Glutamatergic neuron (in vitro differentiated cells): ENCODE measurements around the gene PPP1R12A. TPM values are rescaled to one million over a fixed set of nuclear protein-coding genes. Genes with fewer than 3 reads are reported as not detected.

Experiments used
- DNase-seq: peaks from one replicate; pipeline ENCODE4 v3.0.0; 2022
- H3K27ac Mint-ChIP-seq: one replicate; pipeline ENCODE4 v1.8.0; 2020; ENCODE audit warnings: mild to moderate bottlenecking, mixed read lengths, inconsistent platforms; ENCODE audit not compliant: unreplicated experiment
- H3K27me3 Mint-ChIP-seq: one replicate; pipeline ENCODE4 v1.8.0; 2020; ENCODE audit warnings: mild to moderate bottlenecking, moderate library complexity, mixed read lengths, inconsistent platforms; ENCODE audit not compliant: unreplicated experiment
- H3K36me3 Mint-ChIP-seq: one replicate; pipeline ENCODE4 v1.8.0; 2020; ENCODE audit warnings: mild to moderate bottlenecking, mixed read lengths, inconsistent platforms; ENCODE audit not compliant: unreplicated experiment
- H3K4me1 Mint-ChIP-seq: one replicate; pipeline ENCODE4 v1.8.0; 2020; ENCODE audit warnings: mild to moderate bottlenecking, low read depth, mixed read lengths, inconsistent platforms; ENCODE audit not compliant: unreplicated experiment
- H3K4me3 Mint-ChIP-seq: one replicate; pipeline ENCODE4 v1.8.0; 2020; ENCODE audit warnings: mild to moderate bottlenecking, mixed read lengths, inconsistent platforms; ENCODE audit not compliant: unreplicated experiment
- H3K9me3 Mint-ChIP-seq: one replicate; pipeline ENCODE4 v1.8.0; 2020; ENCODE audit warnings: mild to moderate bottlenecking, moderate library complexity, mixed read lengths, inconsistent platforms; ENCODE audit not compliant: unreplicated experiment
- total RNA-seq: library from RNA; stranded (reverse); fragmentation: NEBNext Ultra II Directional; extraction: Animal tissue kit (Norgen Biotek cat#: 25700); gene quantifications from one replicate; pipeline ENCODE4 v1.2.1, GENCODE V29; 2021; ENCODE audit not compliant: unreplicated experiment
- TF ChIP-seq, protein P1 (sequence below): fragments of 200-600 bp; sonication (generic); IDR thresholded peaks from one replicate; pipeline ENCODE4 v1.5.0; 2021; ENCODE audit not compliant: partially characterized antibody, unreplicated experiment

PPP1R12A gene
- total RNA-seq, 1 donor from 2014 or later = 56.8 TPM

DNA sequence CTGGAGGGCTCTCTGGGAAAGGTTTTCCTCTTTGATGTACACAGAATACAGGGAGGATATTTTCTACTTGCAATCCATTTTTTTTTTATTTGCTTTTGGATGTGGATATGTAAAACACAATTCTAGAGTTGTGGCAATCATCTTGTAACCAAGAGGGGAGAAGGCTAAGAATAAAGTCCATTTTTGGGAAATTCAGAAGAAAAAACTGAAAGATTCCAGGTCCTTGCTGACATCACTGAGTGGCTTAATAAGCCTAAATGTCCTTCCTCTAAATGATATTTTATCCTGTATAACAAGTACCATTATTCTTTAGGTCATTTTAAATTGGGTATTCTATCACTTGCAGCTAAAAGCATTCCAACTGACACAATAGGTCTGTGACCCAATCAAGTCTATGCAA is 64.0 kb downstream of the PPP1R12A start:
- Mint-ChIP-seq H3K4me3 (no peak overlapping the region), H3K27me3 (peaks cover 2% of the 10 kb centered on the region), H3K4me1 (no peaks in the 10 kb centered on the region), H3K27ac (no peak overlapping the region), H3K36me3 (no peaks in the 10 kb centered on the region), H3K9me3 (no peaks in the 10 kb centered on the region)
- TF ChIP-seq, protein P1, sequence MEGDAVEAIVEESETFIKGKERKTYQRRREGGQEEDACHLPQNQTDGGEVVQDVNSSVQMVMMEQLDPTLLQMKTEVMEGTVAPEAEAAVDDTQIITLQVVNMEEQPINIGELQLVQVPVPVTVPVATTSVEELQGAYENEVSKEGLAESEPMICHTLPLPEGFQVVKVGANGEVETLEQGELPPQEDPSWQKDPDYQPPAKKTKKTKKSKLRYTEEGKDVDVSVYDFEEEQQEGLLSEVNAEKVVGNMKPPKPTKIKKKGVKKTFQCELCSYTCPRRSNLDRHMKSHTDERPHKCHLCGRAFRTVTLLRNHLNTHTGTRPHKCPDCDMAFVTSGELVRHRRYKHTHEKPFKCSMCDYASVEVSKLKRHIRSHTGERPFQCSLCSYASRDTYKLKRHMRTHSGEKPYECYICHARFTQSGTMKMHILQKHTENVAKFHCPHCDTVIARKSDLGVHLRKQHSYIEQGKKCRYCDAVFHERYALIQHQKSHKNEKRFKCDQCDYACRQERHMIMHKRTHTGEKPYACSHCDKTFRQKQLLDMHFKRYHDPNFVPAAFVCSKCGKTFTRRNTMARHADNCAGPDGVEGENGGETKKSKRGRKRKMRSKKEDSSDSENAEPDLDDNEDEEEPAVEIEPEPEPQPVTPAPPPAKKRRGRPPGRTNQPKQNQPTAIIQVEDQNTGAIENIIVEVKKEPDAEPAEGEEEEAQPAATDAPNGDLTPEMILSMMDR = no peak
- no peak for DNase-seq

DNA sequence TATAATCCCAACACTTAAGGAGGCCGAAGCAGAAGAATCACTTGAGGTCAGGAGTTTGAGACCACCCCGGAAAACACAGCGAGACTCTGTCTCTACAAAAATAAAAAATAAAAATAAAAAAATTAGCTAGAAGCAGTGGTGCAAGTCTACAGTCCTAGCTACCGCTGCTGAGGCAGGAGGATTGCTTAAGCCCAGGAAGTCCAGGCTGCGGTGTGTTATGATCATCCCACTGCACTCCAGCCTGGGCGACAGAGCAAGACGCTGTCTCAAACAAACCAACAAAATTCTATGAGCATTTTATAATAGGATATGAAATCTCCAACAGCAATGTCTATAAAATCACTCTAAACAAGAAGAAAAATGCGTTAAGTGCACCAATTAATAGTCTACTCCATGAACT is 75.3 kb downstream of the PPP1R12A start:
- Mint-ChIP-seq H3K4me3 (no peak overlapping the region), H3K9me3 (peaks cover under 1% of the 10 kb centered on the region), H3K27ac (no peak overlapping the region), H3K27me3 (peaks cover 2% of the 10 kb centered on the region), H3K4me1 (no peaks in the 10 kb centered on the region), H3K36me3 (no peaks in the 10 kb centered on the region)
- TF ChIP-seq, protein P1 = no peak
- no peak for DNase-seq

- H3K9me3 Mint-ChIP-seq = no peaks in the 10 kb centered on the region
- TF ChIP-seq, protein P1 = no peak
- H3K27ac Mint-ChIP-seq = no peak overlapping the region
- no peaks in the 10 kb centered on the region for H3K36me3 Mint-ChIP-seq
- H3K4me1 Mint-ChIP-seq = peaks cover 4% of the 10 kb centered on the region
- peaks cover 2% of the 10 kb centered on the region for H3K27me3 Mint-ChIP-seq
- H3K4me3 Mint-ChIP-seq = no peak overlapping the region
- no peak for DNase-seq
Measured at GRCh38 chr12:79858518-79858917, 76.4 kb downstream of the PPP1R12A start.

DNA sequence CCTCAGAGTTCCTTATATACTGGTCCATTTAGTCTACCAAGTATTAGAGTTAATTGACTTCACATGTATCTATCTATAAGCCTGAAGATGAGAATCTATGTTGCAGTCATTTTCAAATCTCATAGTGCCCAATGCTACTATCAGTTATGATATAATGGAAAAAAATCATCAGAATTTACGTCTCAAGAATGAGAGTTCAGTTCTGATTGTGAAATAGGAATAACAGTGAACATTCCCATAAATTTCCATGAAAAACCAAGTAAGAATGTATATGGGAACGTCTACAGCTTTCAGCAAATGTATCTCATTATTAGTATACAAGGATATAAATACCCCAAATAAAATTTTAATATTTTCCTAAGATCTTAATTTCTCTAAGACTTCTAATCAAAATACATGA is 77.2 kb downstream of the PPP1R12A start:
- no peaks in the 10 kb centered on the region for H3K36me3 Mint-ChIP-seq
- H3K4me1 Mint-ChIP-seq = peaks cover 4% of the 10 kb centered on the region
- DNase-seq = no peak

GRCh38 chr12:79850610-79851299 is 84.1 kb downstream of the PPP1R12A start:
- Mint-ChIP-seq H3K9me3 (peaks cover 7% of the 10 kb centered on the region), H3K27ac (no peak overlapping the region), H3K27me3 (no peaks in the 10 kb centered on the region), H3K36me3 (peaks cover 7% of the 10 kb centered on the region), H3K4me3 (no peak overlapping the region), H3K4me1 (peaks cover 4% of the 10 kb centered on the region)
- DNase-seq = no peak
- TF ChIP-seq, protein P1 = no peak

More for the DNA sequence above, 77.2 kb downstream of the PPP1R12A start:
- TF ChIP-seq, protein P1 = no peak
- no peak overlapping the region for H3K27ac Mint-ChIP-seq
- H3K4me3 Mint-ChIP-seq = no peak overlapping the region
- no peaks in the 10 kb centered on the region for H3K9me3 Mint-ChIP-seq
- H3K27me3 Mint-ChIP-seq = peaks cover under 1% of the 10 kb centered on the region
